HPDE6-E6E7 (cell line): ENCODE results near the gene PSMC1.

Experiments
- DNase-seq: peaks from one replicate; pipeline ENCODE4 v3.0.0; 2011; ENCODE audit warnings: missing footprints; ENCODE audit errors: extremely low spot score

The PSMC1 gene

GRCh38 chr14:90302529-90303303, 46.4 kb downstream of the PSMC1 start:
- DNase-seq = no peak

GRCh38 chr14:90303473-90303872, 47.1 kb downstream of the PSMC1 start:
- DNase-seq = no peak

GRCh38 chr14:90304502-90304901, 48.1 kb downstream of the PSMC1 start:
- DNase-seq = no peak

GRCh38 chr14:90305176-90305601, 48.8 kb downstream of the PSMC1 start:
- no peak for DNase-seq

GRCh38 chr14:90308561-90308960, 52.2 kb downstream of the PSMC1 start:
- DNase-seq = no peak

GRCh38 chr14:90317286-90317685, 60.9 kb downstream of the PSMC1 start:
- no peak for DNase-seq

- DNase-seq = no peak
Observed at GRCh38 chr14:90318016-90318415, 61.7 kb downstream of the PSMC1 start.

- DNase-seq = no peak
Observed at GRCh38 chr14:90319173-90319572, 62.8 kb downstream of the PSMC1 start.

- no peak for DNase-seq
Observed at GRCh38 chr14:90319634-90320541, 63.5 kb downstream of the PSMC1 start.

GRCh38 chr14:90321891-90322290, 65.5 kb downstream of the PSMC1 start:
- DNase-seq = no peak
